Activated CD4-positive, alpha-beta memory T cell treated with anti-CD3 and anti-CD28 coated beads, Interleukin-2, amount 10 ng/mL, durations not matched to agents 7 days and 5 days (primary cell): ENCODE measurements around the gene CHRD. TPM values are rescaled to one million over a fixed set of nuclear protein-coding genes. Genes with fewer than 3 reads are reported as not detected.

Experiments
- CTCF ChIA-PET: fragments of 350-600 bp; sonication (Branson Sonifier 250); formaldehyde crosslinking; loops from one replicate; lab custom pipeline; 2021; ENCODE audit warnings: antibody characterized with exemption, inconsistent platforms; lab: Charles Lee
- POLR2A ChIA-PET: fragments of 350-600 bp; sonication (Branson Sonifier 250); formaldehyde crosslinking; loops from one replicate; lab custom pipeline; 2021; ENCODE audit warnings: antibody characterized with exemption; lab: Charles Lee
- DNase-seq: peaks from one replicate; pipeline ENCODE4 v3.0.0-alpha.2; 2020
- H3K27ac Mint-ChIP-seq: one replicate; pipeline ENCODE4 v1.8.0; 2021; ENCODE audit warnings: mild to moderate bottlenecking, mixed read lengths
- H3K27me3 Mint-ChIP-seq: one replicate; pipeline ENCODE4 v1.8.0; 2021; ENCODE audit warnings: mixed read lengths
- H3K36me3 Mint-ChIP-seq: one replicate; pipeline ENCODE4 v1.8.0; 2021; ENCODE audit warnings: low read depth, mixed read lengths
- H3K4me1 Mint-ChIP-seq: one replicate; pipeline ENCODE4 v1.8.0; 2021; ENCODE audit warnings: mixed read lengths
- H3K4me3 Mint-ChIP-seq: one replicate; pipeline ENCODE4 v1.8.0; 2021; ENCODE audit warnings: mild to moderate bottlenecking, mixed read lengths
- H3K9me3 Mint-ChIP-seq: one replicate; pipeline ENCODE4 v1.8.0; 2021; ENCODE audit warnings: mixed read lengths
- total RNA-seq, 2 experiments: library from RNA; stranded (reverse); gene quantifications; one replicate each; pipeline ENCODE4 v1.2.3, GENCODE V29; 2021

Gene CHRD
- total RNA-seq, 2 experiments from 2014 or later = not detected

GRCh38 chr3:184381261-184382224 lies 1.7 kb downstream of the CHRD start:
- DNase-seq = no peak
- Mint-ChIP-seq H3K27ac (no peak overlapping the region), H3K27me3 (peaks cover 50% of the 10 kb centered on the region), H3K4me1 (peaks cover 5% of the 10 kb centered on the region), H3K4me3 (no peak overlapping the region), H3K9me3 (no peaks in the 10 kb centered on the region), H3K36me3 (no peaks in the 10 kb centered on the region)
- ChIA-PET CTCF (interaction anchor here (0.7 to 2.4 kb wide), 2 partner anchors 9 to 132 kb away, joined by 3 to 17 read pairs; no protein-coding TSS in a partner anchor), POLR2A (no interaction called here)

GRCh38 chr3:184382326-184383032 lies 2.6 kb downstream of the CHRD start:
- Mint-ChIP-seq H3K27ac (no peak overlapping the region), H3K9me3 (no peaks in the 10 kb centered on the region), H3K36me3 (no peaks in the 10 kb centered on the region), H3K4me1 (peaks cover 5% of the 10 kb centered on the region), H3K4me3 (no peak overlapping the region), H3K27me3 (peaks cover 43% of the 10 kb centered on the region)
- CTCF ChIA-PET = interaction anchor here (2.4 kb wide), 1 partner anchor 10 kb away, joined by 17 read pairs; no protein-coding TSS in a partner anchor
- no peak for DNase-seq
- POLR2A ChIA-PET = interaction anchor here (0.8 kb wide), 1 partner anchor 11 kb away, joined by 3 read pairs; no protein-coding TSS in a partner anchor

GRCh38 chr3:184383033-184383740 lies 3.3 kb downstream of the CHRD start:
- Mint-ChIP-seq H3K27ac (no peak overlapping the region), H3K4me3 (no peak overlapping the region), H3K9me3 (no peaks in the 10 kb centered on the region), H3K36me3 (no peaks in the 10 kb centered on the region), H3K27me3 (peaks cover 39% of the 10 kb centered on the region), H3K4me1 (peaks cover 5% of the 10 kb centered on the region)
- CTCF ChIA-PET = interaction anchor here (2.6 kb wide), 1 partner anchor 11 kb away, joined by 11 read pairs; no protein-coding TSS in a partner anchor
- no peak for DNase-seq
- POLR2A ChIA-PET = interaction anchor here (0.8 kb wide), 1 partner anchor 12 kb away, joined by 3 read pairs; no protein-coding TSS in a partner anchor

- peaks cover 3% of the 10 kb centered on the region for H3K4me1 Mint-ChIP-seq
- H3K9me3 Mint-ChIP-seq = no peaks in the 10 kb centered on the region
- no peaks in the 10 kb centered on the region for H3K36me3 Mint-ChIP-seq
- no peak overlapping the region for H3K27ac Mint-ChIP-seq
- CTCF ChIA-PET = interaction anchor here (2.6 kb wide), 1 partner anchor 13 kb away, joined by 11 read pairs; no protein-coding TSS in a partner anchor
- H3K4me3 Mint-ChIP-seq = no peak overlapping the region
- POLR2A ChIA-PET = no interaction called here
- DNase-seq = no peak
- H3K27me3 Mint-ChIP-seq = peaks cover 29% of the 10 kb centered on the region
Measured at GRCh38 chr3:184384342-184384741, 4.5 kb downstream of the CHRD start.

GRCh38 chr3:184384856-184385422 lies 5.1 kb downstream of the CHRD start:
- CTCF ChIA-PET = interaction anchor here (1.6 to 2.6 kb wide), 2 partner anchors 13 to 128 kb away, joined by 4 to 11 read pairs; no protein-coding TSS in a partner anchor
- no peak overlapping the region for H3K27ac Mint-ChIP-seq
- no peaks in the 10 kb centered on the region for H3K36me3 Mint-ChIP-seq
- H3K27me3 Mint-ChIP-seq = peaks cover 29% of the 10 kb centered on the region
- no peak overlapping the region for H3K4me3 Mint-ChIP-seq
- POLR2A ChIA-PET = no interaction called here
- peaks cover 3% of the 10 kb centered on the region for H3K4me1 Mint-ChIP-seq
- no peaks in the 10 kb centered on the region for H3K9me3 Mint-ChIP-seq
- no peak for DNase-seq

GRCh38 chr3:184386047-184386806 lies 6.4 kb downstream of the CHRD start:
- ChIA-PET CTCF (interaction anchor here (0.6 to 2.6 kb wide), 4 partner anchors 11 to 998 kb away, joined by 4 to 11 read pairs (median 4); no protein-coding TSS in a partner anchor), POLR2A (no interaction called here)
- H3K4me3 Mint-ChIP-seq = no peak overlapping the region
- H3K36me3 Mint-ChIP-seq = no peaks in the 10 kb centered on the region
- H3K4me1 Mint-ChIP-seq = no peaks in the 10 kb centered on the region
- peaks cover 31% of the 10 kb centered on the region for H3K27me3 Mint-ChIP-seq
- H3K27ac Mint-ChIP-seq = no peak overlapping the region
- H3K9me3 Mint-ChIP-seq = no peaks in the 10 kb centered on the region
- DNase-seq = no peak

- no peaks in the 10 kb centered on the region for H3K4me1 Mint-ChIP-seq
- peaks cover 30% of the 10 kb centered on the region for H3K27me3 Mint-ChIP-seq
- CTCF ChIA-PET = no interaction called here
- no peaks in the 10 kb centered on the region for H3K36me3 Mint-ChIP-seq
- no peaks in the 10 kb centered on the region for H3K9me3 Mint-ChIP-seq
- H3K27ac Mint-ChIP-seq = no peak overlapping the region
- DNase-seq = no peak
- POLR2A ChIA-PET = no interaction called here
- H3K4me3 Mint-ChIP-seq = no peak overlapping the region
Measured at GRCh38 chr3:184387174-184387714, 7.4 kb downstream of the CHRD start.

- H3K4me1 Mint-ChIP-seq = no peaks in the 10 kb centered on the region
- peaks cover 23% of the 10 kb centered on the region for H3K27me3 Mint-ChIP-seq
- H3K4me3 Mint-ChIP-seq = no peak overlapping the region
- ChIA-PET POLR2A (no interaction called here), CTCF (interaction anchor here (1.3 kb wide), 1 partner anchor 17 kb away, joined by 3 read pairs; no protein-coding TSS in a partner anchor)
- DNase-seq = no peak
- no peaks in the 10 kb centered on the region for H3K36me3 Mint-ChIP-seq
- H3K27ac Mint-ChIP-seq = no peak overlapping the region
- no peaks in the 10 kb centered on the region for H3K9me3 Mint-ChIP-seq
Measured at GRCh38 chr3:184388164-184388935, 8.5 kb downstream of the CHRD start.

GRCh38 chr3:184388936-184389230 lies 9.0 kb downstream of the CHRD start:
- ChIA-PET CTCF (interaction anchor here (1.3 kb wide), 1 partner anchor 17 kb away, joined by 3 read pairs; no protein-coding TSS in a partner anchor), POLR2A (no interaction called here)
- Mint-ChIP-seq H3K4me3 (no peak overlapping the region), H3K36me3 (no peaks in the 10 kb centered on the region), H3K27ac (no peak overlapping the region), H3K27me3 (peaks cover 26% of the 10 kb centered on the region), H3K9me3 (no peaks in the 10 kb centered on the region), H3K4me1 (no peaks in the 10 kb centered on the region)
- DNase-seq = no peak

GRCh38 chr3:184389384-184389783 lies 9.5 kb downstream of the CHRD start:
- no peak overlapping the region for H3K27ac Mint-ChIP-seq
- no peak overlapping the region for H3K4me3 Mint-ChIP-seq
- H3K9me3 Mint-ChIP-seq = no peaks in the 10 kb centered on the region
- no peaks in the 10 kb centered on the region for H3K4me1 Mint-ChIP-seq
- H3K27me3 Mint-ChIP-seq = peaks cover 27% of the 10 kb centered on the region
- CTCF ChIA-PET = interaction anchor here (1.3 kb wide), 1 partner anchor 18 kb away, joined by 3 read pairs; no protein-coding TSS in a partner anchor
- H3K36me3 Mint-ChIP-seq = no peaks in the 10 kb centered on the region
- POLR2A ChIA-PET = no interaction called here
- DNase-seq = no peak
